Left ventricle myocardium inferior (tissue), 1 donor: Measurements from ENCODE around the gene CCDC34. TPM values are rescaled to one million over a fixed set of nuclear protein-coding genes. Genes with fewer than 3 reads are reported as not detected.

Experiments used
- DNase-seq: peaks from one replicate; pipeline ENCODE4 v3.0.0-alpha.2; 2020
- H3K27ac ChIP-seq: fragments of 200-600 bp; replicated peaks from 2 replicates; pipeline ENCODE4 v1.8.0; 2021
- H3K27me3 ChIP-seq: fragments of 200-600 bp; 2 replicates; pipeline ENCODE4 v1.8.0; 2021; ENCODE audit warnings: low read depth
- H3K36me3 ChIP-seq: fragments of 200-600 bp; 2 replicates; pipeline ENCODE4 v1.8.0; 2021
- H3K4me1 ChIP-seq: fragments of 200-600 bp; 2 replicates; pipeline ENCODE4 v1.8.0; 2021
- H3K4me3 ChIP-seq: fragments of 200-600 bp; 2 replicates; pipeline ENCODE4 v1.8.0; 2021; ENCODE audit warnings: mild to moderate bottlenecking, moderate library complexity
- H3K9me3 ChIP-seq: fragments of 200-600 bp; replicated peaks from 2 replicates; pipeline ENCODE4 v1.8.0; 2021
- CTCF ChIP-seq: fragments of 200-600 bp; IDR thresholded peaks from 2 replicates; pipeline ENCODE4 v1.8.0; 2021; ENCODE audit warnings: antibody characterized with exemption, mild to moderate bottlenecking, borderline replicate concordance
- intact Hi-C: fragments of 100-400 bp; cut with micrococcal nuclease; formaldehyde crosslinking; loops from one replicate; pipeline ENCODE4 v1.11.0; 2022
- total RNA-seq: library from RNA; stranded (reverse); fragmentation: NEBNext Ultra II Directional; extraction: Animal tissue kit (Norgen Biotek cat#: 25700); gene quantifications from one replicate; pipeline ENCODE4 v1.2.1, GENCODE V29; 2021
- donor health status: DM: no; HTN: yes; CAD: no; lungs with severe emphysema.

CCDC34 gene
- total RNA-seq, 1 donor from 2014 or later = 1.6 TPM

DNA sequence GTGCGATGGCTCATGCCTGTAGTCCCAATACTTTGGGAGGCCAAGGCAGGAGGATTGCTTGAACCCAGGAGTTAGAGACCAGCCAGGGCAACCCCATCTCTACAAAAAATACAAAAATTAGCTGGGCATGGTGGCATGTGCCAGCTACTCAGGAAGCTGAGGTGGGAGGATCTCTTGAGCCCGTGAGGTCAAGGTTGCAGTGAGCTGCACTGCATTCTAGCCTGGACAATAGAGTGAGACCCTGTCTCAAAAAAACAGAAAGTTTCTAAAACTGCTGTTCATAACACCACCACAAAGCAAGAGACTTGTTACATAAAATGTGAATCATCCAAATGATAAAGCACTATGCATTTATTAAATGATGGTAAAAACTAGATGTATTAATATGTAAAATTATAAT, 40.2 kb upstream of the CCDC34 start:
- Histone ChIP-seq H3K4me3 (no peak overlapping the region), H3K36me3 (no peaks in the 10 kb centered on the region), H3K4me1 (peaks cover 40% of the 10 kb centered on the region), H3K9me3 (no peaks in the 10 kb centered on the region), H3K27ac (no peak overlapping the region), H3K27me3 (no peaks in the 10 kb centered on the region)
- no peak for TF ChIP-seq CTCF
- no peak for DNase-seq
- intact Hi-C loops = no loop called here

DNA sequence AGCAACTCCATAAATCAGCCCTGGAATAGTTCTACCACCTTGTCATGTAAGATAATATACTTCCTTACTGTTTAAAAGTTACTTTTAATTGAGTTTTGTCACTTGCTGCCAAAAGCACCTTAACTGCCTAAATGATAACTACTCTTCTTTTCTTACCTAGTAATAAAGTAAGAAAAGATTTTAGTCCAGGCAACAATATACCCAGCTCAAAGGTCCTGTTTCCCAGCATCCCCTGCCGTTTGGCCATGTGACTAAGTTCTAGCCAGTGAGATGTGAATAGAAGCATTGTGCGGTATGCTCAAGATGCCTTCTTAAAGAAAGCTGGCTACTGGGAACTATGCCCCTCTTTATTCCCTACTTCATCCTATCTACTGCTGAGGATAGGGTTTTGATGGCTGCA, 39.4 kb upstream of the CCDC34 start:
- DNase-seq = no peak
- Histone ChIP-seq H3K9me3 (no peaks in the 10 kb centered on the region), H3K27me3 (no peaks in the 10 kb centered on the region), H3K27ac (no peak overlapping the region), H3K4me3 (no peak overlapping the region), H3K4me1 (peaks cover 43% of the 10 kb centered on the region), H3K36me3 (no peaks in the 10 kb centered on the region)
- no peak for TF ChIP-seq CTCF
- intact Hi-C loops = no loop called here

DNA sequence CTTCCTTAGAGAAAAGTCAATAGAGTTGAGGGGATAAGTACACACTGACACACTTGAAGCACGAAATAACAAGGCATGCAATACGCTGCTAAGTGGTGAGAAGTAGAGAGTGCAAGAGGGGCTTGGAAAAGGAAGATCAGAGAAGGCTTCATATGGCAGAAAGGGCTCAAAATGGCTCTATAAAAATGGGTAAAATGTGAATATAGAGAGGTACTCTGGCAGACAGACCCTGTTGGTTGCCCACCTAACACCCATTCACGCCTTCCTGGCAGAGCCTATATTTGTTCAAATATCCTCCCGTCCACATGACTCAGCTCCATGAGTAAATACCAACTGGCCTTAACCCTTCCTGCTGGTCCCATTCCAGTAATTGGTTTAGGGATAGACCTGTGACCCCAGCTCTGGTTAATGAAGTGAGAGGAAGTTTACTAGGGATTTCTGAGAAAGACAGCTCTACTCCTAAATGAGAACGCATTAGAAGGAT, 38.9 kb upstream of the CCDC34 start:
- Histone ChIP-seq H3K27ac (no peak overlapping the region), H3K4me3 (no peak overlapping the region), H3K9me3 (no peaks in the 10 kb centered on the region), H3K36me3 (no peaks in the 10 kb centered on the region), H3K4me1 (peaks cover 45% of the 10 kb centered on the region), H3K27me3 (no peaks in the 10 kb centered on the region)
- intact Hi-C loops = no loop called here
- DNase-seq = no peak
- no peak for TF ChIP-seq CTCF

DNA sequence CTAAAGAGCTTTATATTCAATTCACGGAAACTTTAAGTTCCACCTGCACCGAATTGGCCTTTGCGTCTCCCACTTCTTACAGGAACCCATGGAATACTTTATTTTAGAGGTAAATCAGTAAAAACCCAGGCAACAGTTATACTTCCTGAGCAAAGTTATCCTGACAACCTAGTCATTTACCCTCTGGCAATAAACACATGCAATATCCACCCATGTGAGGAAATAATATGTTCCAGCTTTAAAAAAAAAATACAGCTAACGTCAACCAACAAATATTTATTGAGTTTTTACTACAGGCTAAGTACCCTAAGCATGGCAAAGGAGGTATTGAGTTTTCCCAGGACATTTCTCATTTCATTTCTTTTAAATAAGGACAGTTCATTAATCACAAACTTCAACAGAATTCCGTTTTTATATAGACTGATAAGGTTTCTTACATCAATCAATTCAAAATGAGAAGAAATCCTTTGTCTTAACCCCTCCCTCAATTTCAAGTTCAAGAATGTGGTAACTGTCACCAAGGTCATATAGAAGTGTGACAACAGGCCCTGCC, 38.3 kb upstream of the CCDC34 start:
- no peak overlapping the region for H3K4me3 ChIP-seq
- peaks cover 46% of the 10 kb centered on the region for H3K4me1 ChIP-seq
- no peaks in the 10 kb centered on the region for H3K9me3 ChIP-seq
- H3K27me3 ChIP-seq = no peaks in the 10 kb centered on the region
- H3K27ac ChIP-seq = no peak overlapping the region
- no peak for TF ChIP-seq CTCF
- H3K36me3 ChIP-seq = no peaks in the 10 kb centered on the region
- DNase-seq = no peak
- intact Hi-C loops = no loop called here

- Histone ChIP-seq H3K4me3 (no peak overlapping the region), H3K4me1 (peaks cover 47% of the 10 kb centered on the region), H3K36me3 (no peaks in the 10 kb centered on the region), H3K27ac (no peak overlapping the region), H3K27me3 (no peaks in the 10 kb centered on the region), H3K9me3 (no peaks in the 10 kb centered on the region)
- intact Hi-C loops = no loop called here
- no peak for DNase-seq
- TF ChIP-seq CTCF = no peak
These were observed 35.4 kb upstream of the CCDC34 start for GRCh38 chr11:27398400-27398770.
